Panc1 (cell line): ENCODE measurements around the gene GTF2H4. TPM values are rescaled to one million over a fixed set of nuclear protein-coding genes. Genes with fewer than 3 reads are reported as not detected.
"Not testable (repeated sequence)": the region's sequence is repeated elsewhere in the genome, so short reads cannot be mapped to it uniquely, and the experiment has no call there.

ENCODE experiments used
- ATAC-seq: fragments of 200-7000 bp; cut with Tn5 transposase; 2 replicates; pipeline ENCODE4 v1.9.1; 2020; ENCODE audit warnings: mild to moderate bottlenecking, moderate library complexity
- BruUV-seq: library from RNA; stranded (reverse); fragments of 400-500 nt; replicated peaks from 2 replicates; lab custom pipeline; 2021; lab: Mats Ljungman, UMichigan
- CTCF ChIA-PET: fragments of 300-600 bp; sonication (Branson Sonifier 250); formaldehyde crosslinking; loops from one replicate; lab custom pipeline; 2022; ENCODE audit warnings: antibody characterized with exemption; lab: Charles Lee
- POLR2A ChIA-PET: fragments of 300-600 bp; sonication (Branson Sonifier 250); formaldehyde crosslinking; loops from one replicate; lab custom pipeline; 2022; ENCODE audit warnings: antibody characterized with exemption; lab: Charles Lee
- DNase-seq: peaks from one replicate; pipeline ENCODE4 v3.0.0-alpha.2; 2010; ENCODE audit warnings: low read depth, low spot score
- H3K27ac ChIP-seq: 2 replicates; pipeline ENCODE4 v1.5.1; 2011; ENCODE audit warnings: mild to moderate bottlenecking, low read length, inconsistent platforms
- H3K27me3 ChIP-seq: fragments of 200-500 bp; sonication (Bioruptor generic); 2 replicates; pipeline ENCODE4 v1.6.0; 2014; ENCODE audit warnings: low read length, inconsistent platforms; ENCODE audit not compliant: control insufficient read depth, insufficient read depth
- H3K36me3 ChIP-seq: fragments of 200-500 bp; sonication (Bioruptor generic); 2 replicates; pipeline ENCODE4 v1.5.1; 2014; ENCODE audit warnings: inconsistent platforms, mild to moderate bottlenecking, low read length, moderate library complexity; ENCODE audit not compliant: control insufficient read depth, insufficient read depth
- H3K4me1 ChIP-seq: 2 replicates; pipeline ENCODE4 v1.5.1; 2011; ENCODE audit warnings: inconsistent platforms, mild to moderate bottlenecking, low read length, moderate library complexity; ENCODE audit not compliant: control insufficient read depth, insufficient read depth
- H3K4me3 ChIP-seq, 2 experiments: 2 replicates each; pipeline ENCODE4 v1.5.1; 2011 to 2012; ENCODE audit warnings: low read depth in 2 of 2, low read length in 2 of 2, mild to moderate bottlenecking in 2 of 2, inconsistent platforms in 1 of 2, moderate library complexity in 1 of 2
- H3K9me3 ChIP-seq: fragments of 200-500 bp; sonication (Bioruptor generic); 2 replicates; pipeline ENCODE4 v1.5.1; 2014; ENCODE audit warnings: low read depth, mild to moderate bottlenecking, inconsistent platforms, low read length, moderate library complexity; ENCODE audit not compliant: control insufficient read depth, insufficient read depth
- CTCF ChIP-seq: fragments of 450-650 bp; IDR thresholded peaks from 2 replicates; pipeline ENCODE4 v1.5.1; 2017; ENCODE audit warnings: mild to moderate bottlenecking
- POLR2AphosphoS5 ChIP-seq: IDR thresholded peaks from 2 replicates; pipeline ENCODE4 v1.6.1; 2012; ENCODE audit warnings: mild to moderate bottlenecking, low read depth, low read length, moderate library complexity
- REST ChIP-seq, 2 experiments: IDR thresholded peaks; 2 replicates each; pipeline ENCODE4 v1.6.1; 2011 to 2012; ENCODE audit warnings: low read depth in 2 of 2, control low read depth in 1 of 2, low read length in 1 of 2, mild to moderate bottlenecking in 1 of 2, moderate library complexity in 1 of 2; ENCODE audit not compliant: insufficient read depth in 1 of 2
- SIN3A ChIP-seq: IDR thresholded peaks from 2 replicates; pipeline ENCODE4 v1.6.1; 2012; ENCODE audit warnings: low read depth, mild to moderate bottlenecking, low read length, moderate library complexity, borderline replicate concordance; ENCODE audit not compliant: insufficient read depth
- TCF7L2 ChIP-seq: IDR thresholded peaks from 2 replicates; pipeline ENCODE4 v1.6.1; 2011; ENCODE audit warnings: mild to moderate bottlenecking, low read depth, low read length, inconsistent platforms
- in situ Hi-C: cut with HindIII; loops from 2 replicates; pipeline ENCODE4 v1.10.0; 2016; ENCODE audit warnings: low sequenced_read_pairs, low pct_unique_long_range_greater_than_20kb
- intact Hi-C: fragments of 100-400 bp; cut with micrococcal nuclease; formaldehyde crosslinking; loops from one replicate; pipeline ENCODE4 v1.10.0; 2022; ENCODE audit not compliant: unreplicated experiment
- total RNA-seq: library from RNA; stranded (reverse); gene quantifications from one replicate; pipeline ENCODE4 v1.2.1, GENCODE V29; 2021; ENCODE audit not compliant: unreplicated experiment

The GTF2H4 gene
- total RNA-seq, 1 experiment from 2014 or later: 27.5 TPM

- intact Hi-C loops, H3K36me3 ChIP-seq: not testable (repeated sequence)
- CTCF ChIA-PET: interaction anchor here (0.6 kb wide), 1 partner anchor 102 kb away, joined by 4 read pairs; no protein-coding TSS in a partner anchor
Observed at GRCh38 chr6:30927080-30927479, 19.1 kb downstream of the GTF2H4 start.

GRCh38 chr6:30928677-30929076 lies 20.7 kb downstream of the GTF2H4 start:
- no peak for TF ChIP-seq CTCF
- no peak for TF ChIP-seq TCF7L2
- TF ChIP-seq REST (IDR thresholded peaks at IDR 0.05; ENCODE audit: insufficient read depth in 1 of 2, low read depth in 2 of 2, low read length in 1 of 2): no peak
- TF ChIP-seq POLR2AphosphoS5: no peak
- no peak for TF ChIP-seq SIN3A
- no peak for ATAC-seq
- Histone ChIP-seq H3K27me3 (no peaks in the 10 kb centered on the region), H3K27ac (no peak overlapping the region), H3K36me3 (no peaks in the 10 kb centered on the region), H3K4me3 (no peak overlapping the region), H3K9me3 (0 out of 2 replicates have a peak, but pooled peaks cover 3% of the 10 kb centered on the region), H3K4me1 (no peaks in the 10 kb centered on the region)
- BruUV-seq: no TSS peak
- in situ Hi-C loops: no loop called here
- ChIA-PET CTCF (interaction anchor here (0.6 kb wide), 1 partner anchor 203 kb away, joined by 6 read pairs; no protein-coding TSS in a partner anchor), POLR2A (no interaction called here)
- no peak for DNase-seq
- intact Hi-C loops: no loop called here

More at GRCh38 chr6:30927080-30927479, 19.1 kb downstream of the GTF2H4 start:
- BruUV-seq, H3K4me1 ChIP-seq, DNase-seq, H3K4me3 ChIP-seq, ATAC-seq, H3K27ac ChIP-seq, H3K9me3 ChIP-seq, in situ Hi-C loops, H3K27me3 ChIP-seq: not testable (repeated sequence)
- POLR2A ChIA-PET: interaction anchor here (0.7 kb wide), 1 partner anchor 713 kb away, joined by 11 read pairs; no protein-coding TSS in a partner anchor

- no peak for DNase-seq
- Histone ChIP-seq H3K27ac (no peak overlapping the region), H3K27me3 (no peaks in the 10 kb centered on the region), H3K4me3 (no peak overlapping the region), H3K36me3 (no peaks in the 10 kb centered on the region), H3K4me1 (no peaks in the 10 kb centered on the region), H3K9me3 (0 out of 2 replicates have a peak, but pooled peaks cover 3% of the 10 kb centered on the region)
- BruUV-seq: no TSS peak
- intact Hi-C loops: loop anchor here (5.0 kb wide), 1 partner anchor 142 kb away; no protein-coding TSS in a partner anchor
- in situ Hi-C loops: no loop called here
- ChIA-PET CTCF (no interaction called here), POLR2A (no interaction called here)
- no peak for TF ChIP-seq CTCF
- TF ChIP-seq TCF7L2: no peak
- TF ChIP-seq POLR2AphosphoS5: no peak
- TF ChIP-seq REST (IDR thresholded peaks at IDR 0.05; ENCODE audit: insufficient read depth in 1 of 2, low read depth in 2 of 2, low read length in 1 of 2): no peak
- no peak for TF ChIP-seq SIN3A
- ATAC-seq: no peak
Observed at GRCh38 chr6:30930506-30930905, 22.5 kb downstream of the GTF2H4 start.
